Neural cell (in vitro differentiated cells): Measurements from ENCODE around the gene GARIN5A.

Experiments
- CTCF ChIP-seq: fragments of 450-650 bp; IDR thresholded peaks from 2 replicates; pipeline ENCODE4 v1.5.1; 2014; ENCODE audit warnings: antibody characterized with exemption, mild to moderate bottlenecking, moderate library complexity; ENCODE audit not compliant: poor library complexity, severe bottlenecking
- RAD21 ChIP-seq: fragments of 450-650 bp; conservative IDR thresholded peaks from 2 replicates; pipeline ENCODE4 v1.6.1; 2014; ENCODE audit warnings: antibody characterized with exemption, mild to moderate bottlenecking, moderate library complexity
- TAF1 ChIP-seq: IDR thresholded peaks from 2 replicates; pipeline ENCODE4 v1.6.1; 2012; ENCODE audit warnings: low read depth

- TF ChIP-seq CTCF, result no peak
- TF ChIP-seq RAD21, result no peak
- TF ChIP-seq TAF1, result no peak
Observed at GRCh38 chr19:50433201-50434180, 43.2 kb downstream of the GARIN5A start.
